ENCODE measurements around the gene ST3GAL6.
"Not testable (repeated sequence)": the region's sequence is repeated elsewhere in the genome, so short reads cannot be mapped to it uniquely, and the experiment has no call there.

Gene ST3GAL6

DNA sequence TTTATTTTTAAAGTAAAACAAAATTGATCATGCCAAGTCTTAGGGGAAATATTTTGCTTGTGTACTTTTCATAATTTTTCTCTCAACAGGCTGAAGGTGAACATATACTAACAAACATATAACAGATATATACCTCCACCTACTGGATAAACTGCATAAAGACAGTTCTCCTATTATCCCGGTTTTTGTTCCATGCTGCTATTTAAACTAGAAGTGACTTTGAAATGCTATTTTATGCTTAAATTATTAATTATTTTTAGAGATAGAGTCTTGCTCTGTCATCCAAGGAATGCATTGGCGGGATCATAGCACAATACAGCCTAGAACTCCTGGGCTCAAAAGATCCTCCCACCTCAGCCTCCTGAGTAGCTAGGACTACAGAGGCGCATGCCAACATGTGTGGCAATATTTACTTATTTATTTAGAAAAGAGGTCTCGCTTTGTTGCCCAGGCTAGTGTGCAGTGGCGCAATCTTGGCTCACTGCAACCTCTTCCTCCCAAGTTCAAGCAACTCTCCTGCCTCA lies 49.8 kb downstream of the ST3GAL6 start:
- H3K4me3 Mint-ChIP-seq: no peak overlapping the region
- H3K27me3 Mint-ChIP-seq (ENCODE audit: low read depth): no peaks in the 10 kb centered on the region
- H3K27ac Mint-ChIP-seq: no peak overlapping the region
- no peaks in the 10 kb centered on the region for H3K9me3 Mint-ChIP-seq
- H3K4me1 Mint-ChIP-seq (ENCODE audit: low read depth): peaks cover 2% of the 10 kb centered on the region
- no peaks in the 10 kb centered on the region for H3K36me3 Mint-ChIP-seq (ENCODE audit: low read depth)

DNA sequence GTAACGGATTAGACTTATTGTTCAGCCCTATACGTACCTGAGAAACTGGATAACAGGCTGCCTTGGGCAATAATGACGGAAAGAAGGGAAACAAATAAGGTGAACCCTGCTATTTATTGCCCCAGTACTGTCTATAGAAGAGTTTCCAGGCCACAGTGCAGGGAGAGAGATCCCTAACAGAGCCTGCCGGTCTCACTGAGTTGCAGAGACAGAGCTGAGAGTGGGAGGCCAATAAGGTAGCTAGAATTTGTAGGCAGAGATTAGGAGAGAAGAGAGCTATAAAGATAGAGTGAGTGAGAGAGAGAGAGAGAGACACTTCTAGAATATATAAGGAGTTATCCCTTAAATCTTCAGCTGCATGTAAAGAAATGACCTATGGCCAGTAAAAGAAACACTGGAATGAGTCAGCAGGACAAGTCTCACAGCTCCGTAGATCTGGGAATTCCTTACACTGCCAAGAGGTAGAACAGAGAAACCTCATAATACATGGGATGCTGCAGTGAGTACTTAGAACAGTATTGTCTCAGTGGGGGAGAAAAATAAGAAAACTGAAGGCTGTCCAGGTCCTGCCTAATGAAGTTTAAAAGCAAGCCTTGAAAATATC lies 51.8 kb downstream of the ST3GAL6 start:
- peaks cover 2% of the 10 kb centered on the region for H3K4me1 Mint-ChIP-seq (ENCODE audit: low read depth)
- H3K36me3 Mint-ChIP-seq (ENCODE audit: low read depth): no peaks in the 10 kb centered on the region
- H3K4me3 Mint-ChIP-seq: no peak overlapping the region
- H3K27me3 Mint-ChIP-seq (ENCODE audit: low read depth): no peaks in the 10 kb centered on the region
- no peak overlapping the region for H3K27ac Mint-ChIP-seq
- H3K9me3 Mint-ChIP-seq: no peaks in the 10 kb centered on the region

DNA sequence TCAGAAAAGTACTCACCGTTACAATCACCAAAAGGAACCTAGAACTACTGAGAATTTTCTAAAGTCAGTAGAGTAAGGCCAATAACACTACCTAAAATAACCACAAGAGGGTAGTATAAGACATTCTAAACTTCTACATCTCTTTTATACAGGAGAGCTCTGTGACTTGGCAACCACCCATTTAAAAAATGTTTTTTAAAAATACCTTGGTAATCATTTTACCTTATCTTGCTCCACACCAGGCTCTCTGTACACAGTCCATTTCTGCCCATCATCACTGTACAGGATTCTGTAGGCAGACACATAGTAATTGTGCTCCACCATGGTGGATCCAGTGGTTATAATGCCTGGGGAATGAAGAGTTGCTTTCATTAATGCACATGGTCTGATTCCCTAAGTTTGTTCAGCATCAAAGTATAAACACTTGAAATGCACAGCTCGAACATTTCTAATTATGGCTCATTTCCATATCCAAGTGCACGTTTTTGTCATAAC lies 54.5 kb downstream of the ST3GAL6 start:
- Mint-ChIP-seq H3K4me3 (no peak overlapping the region), H3K9me3 (no peaks in the 10 kb centered on the region), H3K27ac (no peak overlapping the region), H3K27me3 (ENCODE audit: low read depth) (no peaks in the 10 kb centered on the region), H3K36me3 (ENCODE audit: low read depth) (no peaks in the 10 kb centered on the region), H3K4me1 (ENCODE audit: low read depth) (peaks cover 2% of the 10 kb centered on the region)

DNA sequence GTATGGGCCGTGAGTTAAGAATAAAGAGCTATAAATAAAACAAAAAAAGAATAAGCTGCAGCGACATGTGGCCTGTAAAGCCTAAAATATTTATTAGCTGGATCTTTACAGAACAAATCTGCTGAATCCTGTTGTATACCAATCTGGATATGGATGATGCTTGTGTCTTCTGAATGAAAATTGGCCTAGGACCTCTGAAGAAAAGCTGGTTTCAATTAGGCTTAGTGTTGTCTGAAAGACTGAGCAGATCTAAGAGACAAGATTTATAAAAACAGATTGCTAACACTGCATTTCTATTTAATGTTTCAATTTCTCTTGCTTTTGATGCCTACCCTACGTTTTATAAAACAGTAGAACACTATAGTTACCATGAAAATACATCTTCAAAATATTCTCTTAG lies 57.9 kb downstream of the ST3GAL6 start:
- Mint-ChIP-seq H3K27me3 (ENCODE audit: low read depth) (no peaks in the 10 kb centered on the region), H3K27ac (no peak overlapping the region), H3K36me3 (ENCODE audit: low read depth) (no peaks in the 10 kb centered on the region), H3K4me3 (no peak overlapping the region), H3K9me3 (no peaks in the 10 kb centered on the region), H3K4me1 (ENCODE audit: low read depth) (peaks cover 2% of the 10 kb centered on the region)

DNA sequence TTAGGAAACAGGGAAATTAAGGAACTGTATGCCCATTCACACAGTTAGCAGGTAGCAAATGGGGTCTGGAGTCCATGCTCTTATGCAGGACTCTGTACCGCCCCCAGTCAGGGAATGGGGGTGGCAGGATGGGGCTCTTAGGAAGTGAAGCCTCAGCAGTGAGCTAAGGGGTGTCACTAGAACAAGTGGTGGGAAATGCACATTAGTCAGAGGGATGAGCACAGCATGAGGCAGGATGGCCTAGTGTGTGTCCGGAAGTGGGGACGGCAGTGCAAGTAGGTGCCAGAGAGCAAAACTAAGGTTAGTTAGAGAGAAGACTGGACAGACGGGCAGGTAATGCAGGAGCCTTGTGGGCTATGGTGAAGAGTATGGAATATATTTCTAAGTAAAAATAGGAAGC lies 60.7 kb downstream of the ST3GAL6 start:
- no peaks in the 10 kb centered on the region for H3K4me1 Mint-ChIP-seq (ENCODE audit: low read depth)
- no peak overlapping the region for H3K27ac Mint-ChIP-seq
- no peaks in the 10 kb centered on the region for H3K36me3 Mint-ChIP-seq (ENCODE audit: low read depth)

DNA sequence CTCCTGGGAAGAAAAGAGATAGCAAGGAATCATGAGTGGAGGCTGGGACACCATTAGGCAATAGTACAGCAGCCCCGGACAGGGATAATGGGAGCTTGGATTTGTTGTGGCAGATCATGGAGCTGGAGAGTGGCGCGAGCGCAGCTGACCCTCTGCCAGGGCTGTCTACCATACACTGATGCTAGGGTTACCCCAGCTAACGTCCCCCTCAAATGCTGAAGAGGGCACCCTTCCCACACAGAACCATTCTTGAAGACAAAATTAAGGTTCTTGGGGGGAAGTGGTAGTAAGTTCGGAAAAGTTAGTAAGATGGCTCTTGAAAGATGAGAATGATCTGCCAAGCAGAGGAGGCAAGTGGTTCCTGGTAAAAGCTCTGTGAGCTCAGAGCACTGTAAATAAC lies 61.1 kb downstream of the ST3GAL6 start:
- no peaks in the 10 kb centered on the region for H3K4me1 Mint-ChIP-seq (ENCODE audit: low read depth)
- no peaks in the 10 kb centered on the region for H3K27me3 Mint-ChIP-seq (ENCODE audit: low read depth)
- no peak overlapping the region for H3K4me3 Mint-ChIP-seq
- no peaks in the 10 kb centered on the region for H3K9me3 Mint-ChIP-seq
- H3K27ac Mint-ChIP-seq: no peak overlapping the region
- no peaks in the 10 kb centered on the region for H3K36me3 Mint-ChIP-seq (ENCODE audit: low read depth)

More for the DNA sequence above, 60.7 kb downstream of the ST3GAL6 start:
- Mint-ChIP-seq H3K4me3 (no peak overlapping the region), H3K9me3 (no peaks in the 10 kb centered on the region), H3K27me3 (ENCODE audit: low read depth) (no peaks in the 10 kb centered on the region)

DNA sequence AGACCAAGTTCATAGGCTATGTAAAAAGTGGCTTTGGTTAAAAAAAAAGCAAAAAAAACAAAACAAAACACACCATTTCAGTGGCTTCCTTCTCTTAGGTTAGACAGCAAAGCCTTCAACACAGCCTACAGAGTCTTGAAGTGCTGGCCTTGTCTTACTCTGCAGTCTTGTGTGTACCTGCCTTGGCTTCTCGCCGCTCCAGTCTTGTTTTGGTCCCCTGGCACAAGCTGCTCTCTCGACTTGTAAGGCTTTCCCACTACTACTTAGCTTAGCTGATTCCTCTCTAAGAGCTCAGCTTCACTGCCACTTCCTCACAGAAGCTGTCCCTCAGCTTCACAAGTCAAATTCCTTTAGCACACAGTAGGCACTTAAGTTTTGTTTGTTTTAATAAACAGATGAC lies 63.0 kb downstream of the ST3GAL6 start:
- Mint-ChIP-seq H3K4me1 (ENCODE audit: low read depth) (no peaks in the 10 kb centered on the region), H3K36me3 (ENCODE audit: low read depth) (no peaks in the 10 kb centered on the region), H3K27ac (no peak overlapping the region), H3K4me3 (no peak overlapping the region), H3K27me3 (ENCODE audit: low read depth) (no peaks in the 10 kb centered on the region), H3K9me3 (no peaks in the 10 kb centered on the region)

DNA sequence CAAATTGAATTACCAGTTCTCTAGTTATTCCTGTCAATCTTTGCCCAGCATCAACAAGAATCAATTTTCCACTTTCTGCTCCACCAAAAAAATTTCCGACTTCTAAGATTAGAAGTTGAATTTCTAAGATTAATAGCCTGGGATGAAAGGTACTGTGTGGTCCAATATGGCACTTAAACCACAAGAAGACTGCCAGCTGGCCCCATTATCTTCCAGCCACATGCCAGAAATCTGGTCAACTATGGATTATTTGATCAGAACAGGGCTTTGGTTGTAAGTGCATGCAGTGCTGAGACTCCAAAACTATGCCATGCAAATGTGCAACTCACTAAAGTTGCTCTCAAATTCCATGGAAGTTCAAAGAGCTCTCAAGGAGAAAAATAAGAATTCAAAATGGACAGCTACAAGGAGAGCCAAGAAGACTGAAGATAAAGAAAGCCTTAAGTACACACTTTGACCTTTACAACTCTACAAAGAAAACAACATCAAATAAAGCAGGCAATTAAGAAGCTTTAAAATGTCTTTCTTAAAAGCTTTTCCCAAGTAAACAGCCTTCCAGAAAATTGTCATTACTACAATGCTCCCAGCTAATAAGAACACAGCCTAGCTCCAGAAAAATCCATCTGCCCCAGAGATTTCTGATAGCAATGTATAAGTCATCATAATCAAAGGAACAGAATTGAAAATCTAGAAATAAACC lies 64.2 kb downstream of the ST3GAL6 start:
- no peaks in the 10 kb centered on the region for H3K36me3 Mint-ChIP-seq (ENCODE audit: low read depth)
- no peaks in the 10 kb centered on the region for H3K9me3 Mint-ChIP-seq
- H3K27me3 Mint-ChIP-seq (ENCODE audit: low read depth): no peaks in the 10 kb centered on the region
- no peak overlapping the region for H3K27ac Mint-ChIP-seq
- H3K4me3 Mint-ChIP-seq: no peak overlapping the region
- H3K4me1 Mint-ChIP-seq (ENCODE audit: low read depth): no peaks in the 10 kb centered on the region

DNA sequence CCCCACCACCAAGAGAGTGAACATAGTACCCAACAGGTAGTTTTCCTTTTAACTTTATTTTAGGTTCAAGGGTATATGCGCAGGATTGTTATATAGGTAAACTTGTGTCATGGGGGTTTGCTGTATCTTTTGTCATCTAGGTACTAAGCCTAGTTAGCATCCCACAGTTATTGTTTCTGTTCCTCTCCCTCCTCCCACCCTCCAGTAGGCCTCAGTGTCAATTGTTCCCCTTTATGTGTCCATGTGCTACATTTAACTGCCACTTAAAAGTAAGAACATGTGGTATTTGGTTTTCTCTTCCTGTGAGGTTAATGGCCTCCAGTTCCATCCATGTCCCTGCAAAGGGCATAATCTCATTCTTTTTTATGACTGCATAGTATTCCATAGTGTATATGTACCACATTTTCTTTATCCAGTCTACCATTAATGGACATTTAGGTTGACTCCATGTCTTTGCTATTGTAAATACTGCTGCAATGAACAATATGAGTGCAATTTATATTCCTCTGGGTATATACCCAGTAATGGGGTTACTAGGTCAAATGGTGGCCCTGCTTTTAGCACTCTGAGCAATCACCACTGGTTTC lies 66.2 kb downstream of the ST3GAL6 start:
- Mint-ChIP-seq H3K4me1 (ENCODE audit: low read depth) (no peaks in the 10 kb centered on the region), H3K4me3 (no peak overlapping the region), H3K27me3 (ENCODE audit: low read depth) (no peaks in the 10 kb centered on the region), H3K9me3 (peaks cover 6% of the 10 kb centered on the region), H3K27ac (no peak overlapping the region), H3K36me3 (ENCODE audit: low read depth) (no peaks in the 10 kb centered on the region)

DNA sequence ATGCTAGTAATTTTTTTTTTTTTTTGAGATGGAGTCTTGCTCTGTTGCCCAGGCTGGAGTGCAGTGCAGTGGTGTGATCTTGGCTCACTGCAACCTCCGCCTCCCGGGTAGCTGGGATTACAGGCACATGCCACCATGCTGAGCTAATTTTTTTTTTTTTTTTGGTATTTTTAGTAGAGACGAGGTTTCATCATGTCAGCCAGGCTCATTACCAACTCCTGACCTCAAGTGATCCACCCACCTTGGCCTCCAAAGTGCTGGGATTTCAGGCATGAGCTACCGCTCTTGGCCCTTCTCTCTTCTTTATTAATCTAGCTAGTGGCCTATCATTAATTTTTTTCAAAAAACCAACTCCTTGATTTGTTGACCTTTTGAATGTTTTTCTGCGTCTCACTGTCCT lies 67.9 kb downstream of the ST3GAL6 start:
- not testable (repeated sequence) for H3K9me3 Mint-ChIP-seq; H3K36me3 Mint-ChIP-seq (ENCODE audit: low read depth); H3K27ac Mint-ChIP-seq; H3K27me3 Mint-ChIP-seq (ENCODE audit: low read depth); H3K4me3 Mint-ChIP-seq; H3K4me1 Mint-ChIP-seq (ENCODE audit: low read depth)

DNA sequence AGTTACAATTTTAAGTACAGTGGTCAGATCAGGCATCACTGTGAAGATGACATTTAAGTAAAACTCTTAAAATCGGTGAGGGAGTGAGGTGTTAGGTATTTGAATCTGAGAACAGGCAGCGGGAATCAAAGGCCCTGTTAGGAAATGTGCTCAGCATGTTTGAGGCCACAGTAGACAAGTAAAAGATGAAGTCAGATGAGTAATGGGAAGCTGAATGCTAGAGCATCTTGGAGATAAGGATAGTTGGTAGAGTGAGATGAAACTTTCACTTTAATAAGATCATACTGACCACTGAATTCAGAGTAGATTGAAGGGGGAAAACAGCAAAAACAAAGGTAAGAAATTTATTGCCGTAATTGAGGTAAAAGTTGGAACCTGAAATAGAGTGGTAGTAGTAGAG lies 76.7 kb downstream of the ST3GAL6 start:
- peaks cover 2% of the 10 kb centered on the region for H3K36me3 Mint-ChIP-seq (ENCODE audit: low read depth)
- peaks cover 4% of the 10 kb centered on the region for H3K9me3 Mint-ChIP-seq
- H3K27ac Mint-ChIP-seq: no peak overlapping the region
- H3K4me1 Mint-ChIP-seq (ENCODE audit: low read depth): no peaks in the 10 kb centered on the region
- no peak overlapping the region for H3K4me3 Mint-ChIP-seq
- H3K27me3 Mint-ChIP-seq (ENCODE audit: low read depth): no peaks in the 10 kb centered on the region

DNA sequence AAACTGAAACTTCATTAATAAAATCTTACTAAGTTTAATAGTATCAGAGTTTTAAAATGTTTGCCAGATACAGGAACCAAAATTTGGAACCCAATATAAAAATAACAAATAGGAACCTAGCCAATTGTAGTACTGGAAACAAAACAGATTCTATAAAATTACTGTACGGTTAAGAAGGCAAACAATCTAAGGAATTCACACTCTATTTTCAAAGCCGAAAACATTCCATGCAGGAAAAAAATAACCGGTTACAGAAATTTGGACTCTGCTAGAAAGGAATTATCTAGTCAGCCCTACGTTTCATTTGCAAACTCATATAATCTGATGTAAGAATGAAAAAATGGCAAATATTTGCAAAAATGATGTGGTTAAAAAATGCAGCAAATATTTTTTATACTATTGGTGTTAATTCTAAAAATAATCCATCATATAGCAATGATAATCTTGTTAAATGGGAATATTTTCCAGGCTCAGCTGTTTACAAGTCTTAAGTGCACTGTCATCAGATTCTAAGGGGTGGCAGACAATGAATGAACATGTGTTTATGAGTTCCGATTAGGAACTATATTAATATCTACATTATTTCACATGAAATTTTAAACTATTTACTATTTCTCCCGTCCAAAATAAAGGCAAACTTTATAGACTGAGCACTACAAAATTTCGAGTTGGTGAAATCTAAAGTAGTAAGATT lies 80.3 kb downstream of the ST3GAL6 start:
- no peaks in the 10 kb centered on the region for H3K27me3 Mint-ChIP-seq (ENCODE audit: low read depth)
- H3K4me1 Mint-ChIP-seq (ENCODE audit: low read depth): no peaks in the 10 kb centered on the region
- H3K4me3 Mint-ChIP-seq: no peak overlapping the region
- no peak overlapping the region for H3K27ac Mint-ChIP-seq
- peaks cover 2% of the 10 kb centered on the region for H3K36me3 Mint-ChIP-seq (ENCODE audit: low read depth)
- peaks cover 4% of the 10 kb centered on the region for H3K9me3 Mint-ChIP-seq

All from T-helper 1 cell treated with Interleukin-12 subunit alpha and Interleukin-12 subunit beta and Interleukin-4 antibody, amounts not matched to agents 30 μg/mL and 1 μg/mL, for 36 hours (primary cell).